Prostate gland (tissue), 2 donors: Measurements from ENCODE around the gene MS4A6E. TPM values are rescaled to one million over a fixed set of nuclear protein-coding genes. Genes with fewer than 3 reads are reported as not detected.

Experiments used
- DNase-seq: peaks from one replicate; pipeline ENCODE4 v3.0.0-alpha.2; 2019; ENCODE audit warnings: low spot score
- H3K27ac ChIP-seq, 2 donors: fragments of 200-600 bp; sonication (generic); 2 replicates each; pipeline ENCODE4 v1.5.1; 2017 to 2019
- H3K27me3 ChIP-seq: fragments of 200-600 bp; sonication (generic); replicated peaks from 2 replicates; pipeline ENCODE4 v1.5.1; 2019; ENCODE audit not compliant: insufficient read depth
- H3K36me3 ChIP-seq, 2 donors: fragments of 200-600 bp; sonication (generic); 1 replicate in 1 of 2; 2 replicates in 1 of 2; pipeline versions ENCODE4 v1.5.1 to v1.8.1; 2017 to 2019
- H3K4me1 ChIP-seq: fragments of 200-600 bp; sonication (generic); replicated peaks from 2 replicates; pipeline ENCODE4 v1.5.1; 2019
- H3K4me3 ChIP-seq, 2 donors: fragments of 200-600 bp; sonication (generic); 2 replicates each; pipeline ENCODE4 v1.5.1; 2017 to 2019
- H3K9me3 ChIP-seq: fragments of 200-600 bp; sonication (generic); 2 replicates; pipeline ENCODE4 v1.5.1; 2017
- CTCF ChIP-seq, 4 experiments: fragments of 200-600 bp in 2 of 4; fragments of 450-650 bp in 2 of 4; sonication (generic) in 2 of 4; IDR thresholded peaks; 1 replicate in 3 of 4; 2 replicates in 1 of 4; pipeline ENCODE4 v1.5.1; 2016 to 2019; ENCODE audit warnings: antibody characterized with exemption in 4 of 4, mild to moderate bottlenecking in 2 of 4, moderate library complexity in 2 of 4
- POLR2A ChIP-seq: fragments of 450-650 bp; IDR thresholded peaks from one replicate; pipeline ENCODE4 v1.6.1; 2016; ENCODE audit warnings: antibody characterized with exemption, mild to moderate bottlenecking
- POLR2AphosphoS5 ChIP-seq: sonication (generic); formaldehyde crosslinking; IDR thresholded peaks from one replicate; pipeline ENCODE4 v1.6.1; 2017; ENCODE audit warnings: antibody characterized with exemption
- WGBS: methylation state at CpG from one replicate; pipeline ENCODE4 v1.1.5; 2018; 5-methylcytosine and 5-hydroxymethylcytosine counted together
- intact Hi-C: fragments of 100-400 bp; cut with DNase I; formaldehyde crosslinking; loops from one replicate; pipeline ENCODE4 v1.14.2; 2022
- total RNA-seq, 2 donors: library from RNA; depleted of rRNA; stranded (reverse); fragments of >200 nt; gene quantifications; one replicate each; pipeline ENCODE4 v1.1.0, GENCODE V29; 2016

The MS4A6E gene
- total RNA-seq, 2 donors from 2014 or later = 1.4 TPM; not detected in 1

- no peaks in the 10 kb centered on the region for H3K4me1 ChIP-seq
- TF ChIP-seq POLR2A = no peak
- peak; percentile 11 for TF ChIP-seq POLR2AphosphoS5
- H3K27me3 ChIP-seq = no peaks in the 10 kb centered on the region
- no peak overlapping the region for H3K27ac ChIP-seq
- 34% methylated on average over 3 of the region's 3 CpGs for WGBS
- no peaks in the 10 kb centered on the region for H3K9me3 ChIP-seq
- intact Hi-C loops = no loop called here
- H3K36me3 ChIP-seq = no peaks in the 10 kb centered on the region
- no peak overlapping the region for H3K4me3 ChIP-seq
- DNase-seq = no peak
Measured at GRCh38 chr11:60376601-60377000, 49.5 kb downstream of the MS4A6E start.

GRCh38 chr11:60377401-60378136 is 50.5 kb downstream of the MS4A6E start:
- Histone ChIP-seq H3K4me1 (no peaks in the 10 kb centered on the region), H3K4me3 (no peak overlapping the region), H3K27me3 (no peaks in the 10 kb centered on the region), H3K36me3 (no peaks in the 10 kb centered on the region), H3K27ac (no peak overlapping the region), H3K9me3 (no peaks in the 10 kb centered on the region)
- DNase-seq = no peak
- intact Hi-C loops = no loop called here
- TF ChIP-seq POLR2AphosphoS5 (no peak), POLR2A (no peak), CTCF (IDR thresholded peaks at IDR 0.05) (no peak)
- WGBS = 75% methylated on average over 2 of the region's 2 CpGs

- no peaks in the 10 kb centered on the region for H3K9me3 ChIP-seq
- WGBS = 32% methylated on average over 3 of the region's 3 CpGs
- DNase-seq = no peak
- H3K27ac ChIP-seq = no peak within 1 kb of the TSS
- H3K4me1 ChIP-seq = no peaks in the 10 kb centered on the region
- no peak within 1 kb of the TSS for H3K4me3 ChIP-seq
- no peaks in the 10 kb centered on the region for H3K27me3 ChIP-seq
- no peaks in the 10 kb centered on the region for H3K36me3 ChIP-seq
- no peak for TF ChIP-seq CTCF (IDR thresholded peaks at IDR 0.05)
- peak; percentile 4 for TF ChIP-seq POLR2AphosphoS5
- TF ChIP-seq POLR2A = no peak
- intact Hi-C loops = no loop called here
Measured at GRCh38 chr11:60378354-60378753, 51.3 kb downstream of the MS4A6E start, which contains the start of gene MS4A7. Gene MS4A7 (plus strand): TSS chr11:60378532. CDS start chr11:60383142, 4,610 bp downstream.

GRCh38 chr11:60389279-60389910 is 62.3 kb downstream of the MS4A6E start:
- 56% methylated on average over 5 of the region's 5 CpGs for WGBS

GRCh38 chr11:60390419-60390818 is 63.4 kb downstream of the MS4A6E start:
- H3K27ac ChIP-seq = no peak overlapping the region
- TF ChIP-seq POLR2A (no peak), POLR2AphosphoS5 (no peak), CTCF (IDR thresholded peaks at IDR 0.05) (no peak)
- no peaks in the 10 kb centered on the region for H3K4me1 ChIP-seq
- intact Hi-C loops = no loop called here
- no peak for DNase-seq
- no peaks in the 10 kb centered on the region for H3K36me3 ChIP-seq
- H3K9me3 ChIP-seq = no peaks in the 10 kb centered on the region
- H3K27me3 ChIP-seq = no peaks in the 10 kb centered on the region
- H3K4me3 ChIP-seq = no peak overlapping the region

More at GRCh38 chr11:60389279-60389910, 62.3 kb downstream of the MS4A6E start:
- no peak for DNase-seq
- Histone ChIP-seq H3K27me3 (no peaks in the 10 kb centered on the region), H3K27ac (no peak overlapping the region), H3K9me3 (no peaks in the 10 kb centered on the region), H3K4me3 (no peak overlapping the region), H3K36me3 (no peaks in the 10 kb centered on the region), H3K4me1 (no peaks in the 10 kb centered on the region)
- intact Hi-C loops = no loop called here
- no peak for TF ChIP-seq POLR2A
- TF ChIP-seq POLR2AphosphoS5 = no peak
- no peak for TF ChIP-seq CTCF (IDR thresholded peaks at IDR 0.05)

Other genes starting within 250 kb of the MS4A6E start
- gene MS4A2, start 238.6 kb upstream of the MS4A6E start, total RNA-seq = 1 to 10 TPM in 1 of 2 donors, not detected in 1; 2.0 TPM
- gene MS4A6A, start 144.2 kb upstream of the MS4A6E start, total RNA-seq = 10 to 100 TPM; 13.4 to 44.1 TPM
- 1 to 10 TPM in 1 of 2 donors, not detected in 1; 1.5 TPM for gene MS4A4E, start 84.1 kb upstream of the MS4A6E start, total RNA-seq
- 10 to 100 TPM in 1 of 2 donors, 1 to 10 TPM in 1; 2.1 to 10.6 TPM for gene MS4A4A, start 46.6 kb upstream of the MS4A6E start, total RNA-seq
- gene MS4A7, start 51.3 kb downstream of the MS4A6E start, total RNA-seq = 1 to 10 TPM; 3.7 to 7.6 TPM
- gene MS4A14, start 69.2 kb downstream of the MS4A6E start, total RNA-seq = 1 to 10 TPM in 1 of 2 donors, under 1 TPM in 1; 0.23 to 6.1 TPM
- 1 to 10 TPM in 1 of 2 donors, not detected in 1; 9.1 TPM for gene MS4A5, start 102.3 kb downstream of the MS4A6E start, total RNA-seq
- gene MS4A1, start 128.6 kb downstream of the MS4A6E start, total RNA-seq = not detected
- not detected for gene MS4A12, start 165.5 kb downstream of the MS4A6E start, total RNA-seq
- gene MS4A13, start 188.1 kb downstream of the MS4A6E start, total RNA-seq = not detected